HG02870 (cell line): ENCODE measurements around the gene DROSHA.

Experiments used
- ATAC-seq: cut with Tn5 transposase; IDR thresholded peaks from one replicate; pipeline ENCODE4 v1.9.1; 2021; ENCODE audit warnings: mild to moderate bottlenecking, moderate library complexity; ENCODE audit not compliant: unreplicated experiment

DROSHA gene

DNA sequence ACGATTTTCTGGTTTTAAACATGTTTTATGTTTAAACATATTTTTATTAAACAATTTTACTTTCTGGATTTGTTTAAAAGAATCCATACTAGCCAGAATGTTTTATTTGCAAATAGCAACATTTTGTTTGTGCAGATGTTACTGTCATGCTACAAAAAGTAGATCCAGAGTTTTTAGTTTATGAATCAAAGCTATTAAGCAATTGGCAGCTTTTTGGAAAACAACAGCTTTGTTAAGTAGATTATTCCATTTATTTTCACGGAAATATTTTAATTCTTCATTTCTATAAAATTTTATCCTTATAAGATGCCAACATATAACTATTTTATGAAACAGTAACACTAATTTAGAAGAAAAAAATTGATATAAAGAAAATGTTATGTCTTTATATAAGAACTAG lies 60.9 kb downstream of the DROSHA start:
- ATAC-seq, result no peak

DNA sequence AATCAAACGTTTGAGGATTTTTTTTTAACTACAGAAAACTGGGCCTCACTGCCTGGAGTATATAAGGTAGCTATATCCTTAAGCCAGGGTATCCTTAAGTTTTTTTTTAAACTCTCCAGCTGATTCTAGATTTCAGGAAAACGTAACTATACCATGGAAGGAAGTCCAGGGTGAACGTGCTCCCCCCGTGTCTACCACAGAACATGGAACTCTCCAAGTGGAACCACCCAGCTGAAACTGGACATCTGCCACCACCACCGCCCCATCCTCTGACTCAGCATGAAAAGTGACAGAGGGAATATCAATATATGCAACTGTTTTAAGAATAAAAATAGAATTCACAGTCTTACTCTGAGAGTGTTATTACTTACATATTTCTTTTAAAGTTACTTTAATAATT lies 61.3 kb downstream of the DROSHA start:
- no peak for ATAC-seq

DNA sequence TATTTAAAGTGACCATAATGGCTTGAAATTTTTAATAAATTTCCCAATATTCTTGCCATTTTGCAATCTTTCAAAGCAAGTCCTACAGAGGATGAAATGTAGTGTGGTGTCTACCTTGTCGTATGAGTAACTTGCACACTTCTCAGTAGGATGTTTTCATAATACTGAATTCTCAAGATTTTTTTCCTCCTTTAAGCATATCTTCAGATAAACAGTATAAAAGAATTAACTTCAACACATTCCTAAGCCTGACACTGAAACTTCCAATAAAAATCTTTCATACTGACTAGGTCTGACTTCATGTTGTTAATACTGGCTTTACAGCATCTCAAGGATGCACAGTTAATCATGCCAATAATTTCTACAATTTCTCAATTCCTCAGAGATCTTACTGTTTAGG lies 62.0 kb downstream of the DROSHA start:
- no peak for ATAC-seq

DNA sequence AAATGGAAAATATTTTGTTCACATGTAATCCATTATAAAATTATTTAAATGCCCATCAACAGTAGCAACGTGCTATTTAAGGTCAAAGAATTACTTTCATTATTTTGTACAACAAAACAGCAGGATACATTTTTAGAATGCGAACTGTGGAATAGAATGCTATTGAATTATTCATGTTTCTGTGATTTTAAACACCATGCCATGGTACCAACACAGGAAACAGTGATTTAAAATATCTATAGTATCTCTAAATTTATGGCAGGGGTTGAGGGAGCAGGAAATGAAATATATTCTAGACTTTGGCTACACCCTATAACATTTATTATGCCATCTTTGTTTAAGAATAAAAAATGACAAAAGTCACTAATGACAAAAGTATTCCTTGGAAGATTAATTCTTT lies 62.4 kb downstream of the DROSHA start:
- no peak for ATAC-seq

DNA sequence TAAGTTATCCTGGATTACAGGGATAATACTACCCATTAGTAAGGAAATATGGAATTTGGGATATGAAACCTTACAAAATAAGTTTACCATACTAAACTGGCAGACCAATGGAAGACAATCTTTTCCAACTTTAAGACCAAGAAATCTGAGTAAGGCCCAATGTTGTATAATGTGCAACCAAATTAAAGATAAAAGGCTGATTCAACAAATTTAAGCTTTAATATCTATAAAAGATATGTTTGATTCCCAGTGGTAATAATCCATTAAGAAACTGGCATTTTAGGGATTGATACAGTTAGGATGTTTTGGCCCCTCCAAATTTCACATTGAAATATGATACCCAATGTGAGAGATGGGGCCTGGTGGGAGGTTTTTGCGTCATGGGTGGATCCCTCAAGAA lies 66.6 kb downstream of the DROSHA start:
- ATAC-seq, result no peak

DNA sequence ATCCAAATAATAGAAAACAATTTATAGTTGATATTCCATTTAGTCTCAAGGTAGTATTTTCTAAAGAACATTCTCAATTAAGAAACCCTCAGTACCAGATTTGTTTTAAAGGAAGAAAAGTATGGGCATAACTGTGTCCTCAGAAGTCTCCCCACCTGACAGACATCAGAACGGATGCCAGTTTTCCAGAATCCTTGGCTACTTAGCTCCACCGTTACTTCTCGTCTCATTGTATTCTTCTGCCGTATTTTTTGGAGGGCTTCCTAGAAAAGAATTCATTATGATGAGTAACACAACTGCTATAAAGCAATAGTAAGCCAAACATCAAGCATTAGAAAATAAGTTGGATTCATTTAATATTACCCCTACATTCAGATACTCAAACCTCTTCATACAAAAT lies 67.8 kb downstream of the DROSHA start:
- ATAC-seq, result no peak

DNA sequence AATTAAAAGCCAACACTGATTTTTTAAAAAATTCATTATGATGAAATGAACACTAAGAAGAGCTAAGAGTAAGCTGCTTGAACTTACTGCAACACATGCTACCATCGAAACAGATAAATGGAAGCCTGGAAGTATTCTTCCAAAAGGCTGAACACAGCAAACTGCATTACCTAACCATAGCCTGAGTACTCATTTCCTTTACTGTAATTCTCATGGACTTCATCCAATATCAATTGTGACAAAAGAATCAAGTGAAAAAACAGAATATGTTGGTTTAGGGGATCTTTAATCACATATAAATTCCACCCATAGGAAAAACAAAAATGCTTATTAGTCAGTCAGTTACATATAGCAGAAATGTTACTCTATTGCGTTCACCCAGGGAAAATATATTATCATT lies 68.5 kb downstream of the DROSHA start:
- ATAC-seq, result no peak

DNA sequence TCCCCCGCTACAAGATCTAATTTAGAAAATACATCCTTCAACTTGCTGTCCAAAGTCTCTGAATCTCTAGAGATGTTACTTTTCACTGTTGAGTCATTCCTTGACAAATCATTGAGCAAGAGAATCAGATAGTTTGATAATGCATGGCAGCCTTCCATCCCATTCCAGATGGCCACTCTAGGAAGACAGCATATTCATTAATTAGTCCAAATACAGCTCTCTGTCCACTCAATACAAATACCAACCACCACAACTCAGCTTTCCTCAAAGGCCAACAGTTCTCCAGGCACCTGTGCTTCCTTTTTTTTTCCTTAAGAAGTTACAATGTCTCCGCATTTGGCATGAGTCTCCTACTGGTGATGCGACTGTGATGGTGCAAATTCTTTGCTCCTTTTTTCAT lies 72.3 kb downstream of the DROSHA start:
- no peak for ATAC-seq

DNA sequence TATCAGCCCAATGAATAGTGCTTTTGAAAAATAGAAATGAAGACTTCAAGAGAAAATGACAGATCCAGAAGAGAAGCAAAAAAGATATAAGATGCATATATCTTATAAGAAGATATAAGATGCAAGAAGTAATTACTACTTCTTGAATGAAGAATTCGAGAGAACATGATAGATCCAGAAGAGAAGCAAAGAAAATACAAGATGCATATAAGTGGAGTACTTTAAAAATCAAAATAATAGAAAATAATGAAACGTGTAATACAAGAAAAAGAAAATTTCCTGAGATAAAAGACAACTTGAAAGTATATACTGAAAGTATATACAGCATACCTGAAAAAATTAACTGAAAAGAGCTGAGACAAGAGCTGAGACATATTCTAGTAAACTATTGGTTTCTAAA lies 76.7 kb downstream of the DROSHA start:
- no peak for ATAC-seq

DNA sequence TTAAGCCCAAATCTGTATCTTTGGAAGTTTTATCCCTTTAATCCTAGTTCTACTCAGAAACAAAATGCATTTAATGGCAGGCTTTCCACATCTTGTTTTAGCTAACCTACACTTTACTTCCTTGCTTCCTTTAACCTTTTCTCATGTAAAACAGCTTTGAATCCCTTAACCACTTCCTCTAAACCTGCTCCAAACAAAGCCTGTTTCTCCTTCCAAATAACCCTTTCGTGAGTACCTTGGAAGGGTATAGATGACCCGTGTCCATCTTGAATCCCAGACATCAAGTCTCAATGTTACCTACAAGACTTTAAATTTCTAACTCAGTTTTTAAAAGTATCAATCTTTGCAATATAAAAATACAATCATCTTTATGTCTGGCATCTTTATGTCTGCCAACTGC lies 78.4 kb downstream of the DROSHA start:
- ATAC-seq, result no peak

DNA sequence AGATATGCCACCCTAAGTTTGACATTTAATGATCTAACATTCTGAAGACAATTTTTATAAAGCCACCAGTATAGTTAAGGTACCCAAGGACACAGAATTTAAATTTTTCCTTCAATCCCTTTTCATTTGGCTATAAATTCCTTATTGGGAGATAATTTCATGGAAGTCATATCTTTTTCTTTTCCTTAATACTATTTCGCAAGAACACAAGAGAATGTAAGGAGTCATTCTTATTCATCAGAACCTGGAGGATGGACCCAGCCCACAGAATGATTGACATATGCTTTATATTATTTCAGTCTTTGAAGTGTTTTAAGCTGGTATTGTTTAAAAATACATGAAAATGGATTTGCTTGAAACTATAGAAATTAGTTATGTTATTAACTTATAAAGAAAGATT lies 79.6 kb downstream of the DROSHA start:
- no peak for ATAC-seq

DNA sequence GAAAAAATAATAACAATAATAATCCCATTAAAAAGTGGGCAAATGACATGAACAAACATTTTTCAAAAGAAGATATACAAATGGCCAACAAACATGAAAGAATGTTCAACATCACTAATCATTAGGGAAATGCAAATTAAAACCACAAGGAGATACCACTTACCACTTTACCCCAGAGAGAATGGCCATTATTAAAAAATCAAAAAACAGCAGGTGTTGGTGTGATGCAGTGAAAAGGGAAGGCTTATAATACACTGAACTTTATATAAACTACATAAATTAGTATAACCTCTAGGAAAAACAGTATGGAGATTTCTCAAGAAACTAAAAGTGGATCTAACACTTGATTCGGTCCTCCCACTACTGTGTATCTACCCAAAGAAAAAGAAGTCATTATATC lies 81.9 kb downstream of the DROSHA start:
- no peak for ATAC-seq

DNA sequence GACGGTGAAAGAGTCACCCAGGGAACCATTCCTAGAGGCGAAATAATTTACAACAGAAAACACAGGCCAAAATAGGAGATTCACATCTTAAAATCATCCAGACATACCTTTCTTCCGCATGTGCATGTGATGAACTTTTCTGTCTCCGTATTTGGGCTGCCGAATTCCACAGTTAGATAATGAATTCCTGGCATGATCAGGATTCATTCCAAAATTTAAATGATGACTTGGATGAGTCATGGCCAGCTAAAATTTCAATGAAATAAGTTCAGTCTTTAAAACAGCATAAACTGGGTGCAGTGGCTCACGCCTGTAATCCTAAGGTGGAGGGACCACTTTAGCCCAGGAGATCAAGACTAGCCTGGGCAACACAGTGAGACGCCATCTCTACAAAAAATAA lies 82.7 kb downstream of the DROSHA start:
- no peak for ATAC-seq

DNA sequence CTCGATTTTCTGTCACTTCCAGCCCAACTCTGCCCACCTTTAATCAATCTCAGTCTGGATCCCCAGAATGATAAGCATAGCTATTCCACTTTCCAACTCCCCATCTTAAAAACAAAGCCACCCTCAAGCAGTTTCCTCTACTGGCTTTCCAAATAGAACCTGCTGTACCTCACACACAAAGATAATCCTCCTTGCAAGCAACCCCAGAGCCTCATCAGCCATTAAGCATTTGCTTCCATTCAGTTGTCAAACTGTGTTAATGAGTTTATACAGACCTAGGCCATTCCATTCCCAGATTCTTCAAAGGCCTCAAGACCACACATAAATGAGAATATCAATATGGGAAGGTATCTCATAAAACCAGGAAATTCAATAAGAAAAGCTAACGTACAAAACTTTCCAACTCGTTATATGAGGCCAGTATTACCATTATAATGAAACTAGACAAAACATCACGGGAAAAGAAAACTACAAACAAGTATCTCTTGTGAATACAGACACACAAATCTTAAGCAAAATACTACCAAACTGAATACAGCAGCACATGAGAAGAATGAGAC lies 86.8 kb downstream of the DROSHA start:
- ATAC-seq, result no peak

DNA sequence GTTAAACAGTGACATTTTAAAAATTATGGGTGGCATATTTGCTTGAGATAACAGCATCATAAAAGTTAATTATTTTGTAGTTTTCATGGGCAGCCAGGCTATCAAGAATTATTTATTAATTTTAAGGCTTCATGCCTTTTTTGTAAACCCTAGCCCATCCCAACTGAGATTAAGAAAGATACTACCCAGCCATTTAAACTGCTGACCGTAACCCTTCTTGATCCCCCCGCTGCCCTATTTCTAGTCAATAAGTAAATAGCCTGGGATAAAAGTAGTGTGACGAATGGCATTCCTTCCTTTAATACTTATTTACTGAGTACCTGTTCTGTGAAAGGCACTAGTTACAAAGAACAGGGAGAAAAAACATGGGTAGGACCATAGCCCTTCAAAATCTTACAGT lies 88.3 kb downstream of the DROSHA start:
- no peak for ATAC-seq

DNA sequence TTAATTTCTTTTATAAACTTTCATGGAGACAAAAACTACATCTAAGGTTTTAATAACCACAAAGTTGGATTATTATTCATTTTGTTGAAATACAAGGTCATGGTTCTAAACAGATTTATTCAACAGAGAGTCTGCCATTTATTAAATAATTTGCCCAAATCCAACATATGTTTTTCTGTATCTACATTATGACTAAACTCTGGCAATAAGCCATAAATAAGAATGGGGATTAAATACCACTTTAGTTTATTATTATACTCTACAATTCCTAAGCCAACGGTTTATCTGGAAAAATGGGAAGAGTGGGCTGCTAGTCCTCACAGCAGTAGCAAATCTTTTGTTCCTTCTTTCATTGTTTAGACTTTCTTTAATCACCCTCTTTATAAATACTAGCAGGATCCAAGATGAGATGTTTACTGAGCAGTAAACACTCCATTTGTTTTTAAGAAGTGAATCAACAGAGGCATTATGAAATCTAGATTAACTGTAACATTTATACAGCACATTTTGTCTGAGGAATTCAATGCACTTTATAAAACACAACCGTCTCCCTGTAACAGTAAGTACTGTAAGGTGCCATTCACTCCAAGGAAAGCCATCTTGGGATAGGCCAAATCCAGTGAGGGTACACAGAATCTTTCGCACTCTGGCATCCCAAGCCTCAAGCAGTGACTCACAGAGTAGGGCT lies 89.7 kb downstream of the DROSHA start:
- no peak for ATAC-seq

DNA sequence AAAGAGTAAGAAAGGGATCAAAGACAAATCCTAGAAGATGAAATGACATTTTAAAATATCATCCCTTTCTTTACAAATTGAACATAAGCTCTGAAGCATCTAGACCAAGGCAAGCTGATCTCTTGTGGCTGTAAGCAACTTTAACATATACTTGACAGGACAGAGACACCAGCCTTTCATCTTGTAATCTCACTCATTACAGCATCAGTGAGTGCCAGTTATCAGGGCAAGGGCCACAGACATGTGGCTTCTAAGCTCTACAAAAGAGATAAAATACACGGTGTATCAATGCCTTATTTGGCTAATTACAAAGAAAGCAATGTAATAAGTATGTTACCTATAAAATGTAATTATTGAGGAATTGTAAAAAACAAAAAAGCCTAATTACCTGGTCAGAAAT lies 95.0 kb downstream of the DROSHA start:
- no peak for ATAC-seq

DNA sequence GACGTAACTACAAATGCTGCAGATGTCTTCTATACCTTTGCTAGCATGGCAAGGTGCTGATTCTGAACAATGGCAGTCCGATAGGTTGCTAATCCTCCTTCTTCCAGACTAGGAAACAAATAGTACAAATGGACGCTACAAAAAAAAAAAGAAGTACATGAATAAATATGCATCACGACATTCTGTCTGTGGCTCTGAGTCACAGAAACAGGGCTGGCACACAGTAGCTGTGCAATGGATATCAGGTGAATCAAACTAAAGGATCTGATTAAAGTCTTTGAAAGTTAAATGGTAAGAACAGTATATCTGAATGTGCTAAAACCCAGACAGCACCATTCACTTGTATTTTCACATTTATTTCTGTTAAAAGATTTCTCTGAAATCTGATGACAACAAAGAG lies 96.2 kb downstream of the DROSHA start:
- no peak for ATAC-seq

DNA sequence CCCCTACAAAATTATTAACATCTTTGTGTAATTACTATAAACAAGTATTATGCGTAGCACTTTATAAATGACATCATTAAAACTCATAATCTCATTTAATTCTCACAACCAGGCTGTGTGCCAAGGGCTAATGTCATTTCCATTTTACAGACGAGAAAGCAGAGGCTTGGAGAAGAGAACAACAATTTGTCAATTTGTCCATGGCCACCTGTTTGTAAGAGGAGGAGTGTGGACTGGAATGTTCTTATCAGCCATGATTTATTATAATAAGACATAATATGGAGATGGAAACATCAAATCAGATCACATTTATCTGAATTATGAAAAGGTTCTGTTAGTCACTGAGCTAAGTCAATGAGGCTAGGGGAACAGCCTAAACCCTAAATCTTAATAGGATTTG lies 97.0 kb downstream of the DROSHA start:
- ATAC-seq, result no peak

DNA sequence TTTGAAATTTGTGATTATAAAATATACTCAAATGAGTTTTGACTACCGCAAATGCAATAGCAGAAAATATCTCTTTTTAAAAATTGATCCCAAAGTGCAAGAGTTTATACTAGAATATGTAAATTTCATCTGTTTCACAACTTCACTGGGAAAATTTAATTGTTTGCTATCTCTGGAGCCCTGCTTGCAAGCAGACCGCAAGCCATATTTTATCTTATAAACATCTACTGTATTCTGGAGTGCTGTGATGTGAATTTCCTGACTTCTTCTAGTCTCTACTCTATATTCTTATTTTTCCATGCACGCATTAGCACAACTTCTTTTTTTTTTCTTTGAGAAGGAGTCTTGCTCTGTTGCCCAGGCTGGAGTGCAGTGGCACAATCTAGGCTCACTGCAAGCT lies 98.7 kb downstream of the DROSHA start:
- ATAC-seq, result no peak

DNA sequence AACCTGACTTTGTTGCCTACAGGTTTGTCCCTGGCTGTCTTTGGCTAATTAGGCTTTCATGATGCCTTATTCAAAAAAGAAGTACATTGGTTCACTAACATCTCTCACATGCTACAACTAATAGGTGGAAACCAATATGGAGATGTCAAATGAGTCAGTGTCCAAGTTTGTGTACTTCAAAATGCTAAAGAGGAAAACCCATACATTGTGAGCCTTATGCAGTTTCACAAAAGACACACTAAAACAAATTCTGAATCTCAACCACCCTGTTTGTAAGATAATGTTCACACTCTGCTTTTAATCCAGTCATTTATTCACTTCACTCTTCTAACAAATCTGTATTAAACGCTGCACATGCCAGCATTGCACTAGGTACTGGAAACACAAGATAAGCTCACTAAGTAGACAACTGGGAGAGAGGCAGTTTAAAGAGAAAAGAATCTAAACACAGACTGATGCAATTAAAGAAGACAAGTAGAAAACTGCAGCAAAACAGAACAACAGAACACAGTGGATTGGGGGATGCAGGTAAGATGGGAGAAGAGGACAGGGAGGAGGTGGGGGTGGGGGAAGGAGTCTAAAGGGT lies 104.1 kb downstream of the DROSHA start:
- no peak for ATAC-seq

DNA sequence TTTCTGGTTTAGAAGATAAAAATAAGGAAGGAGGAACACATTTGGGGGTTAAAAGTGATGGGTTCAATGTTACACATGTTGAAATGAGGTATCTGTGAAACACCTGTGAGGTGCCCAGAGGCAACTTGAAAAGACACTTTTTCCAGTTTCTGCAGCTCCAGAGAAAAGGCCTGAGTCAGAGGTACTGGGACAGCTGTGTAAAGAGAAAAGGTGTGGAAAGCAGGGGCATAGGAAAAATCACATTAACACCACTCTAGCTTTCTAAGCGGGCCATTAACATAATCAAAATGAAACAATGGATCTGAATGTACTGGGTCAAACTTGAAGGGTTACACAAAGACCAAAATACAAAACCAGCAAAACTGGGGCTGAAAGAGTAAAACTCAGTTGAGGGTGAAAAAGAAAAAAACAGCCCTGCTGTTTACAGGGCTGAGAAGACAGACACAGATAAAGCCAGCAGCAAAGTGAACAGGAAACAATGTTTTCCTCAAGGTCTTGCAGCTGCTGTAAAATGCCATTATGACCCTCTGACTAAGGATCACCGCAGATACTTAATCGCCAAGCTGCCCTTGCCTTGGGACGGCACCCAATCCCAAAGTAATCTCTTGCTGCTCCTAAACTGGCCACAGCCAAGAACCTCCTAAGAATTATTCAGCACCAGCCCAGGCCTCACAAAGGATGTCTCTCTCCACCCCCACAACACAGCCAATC lies 104.7 kb downstream of the DROSHA start:
- no peak for ATAC-seq
